ENCODE measurements around the gene HSF2.
"Not testable (repeated sequence)": the region's sequence is repeated elsewhere in the genome, so short reads cannot be mapped to it uniquely, and the experiment has no call there.

Gene HSF2

GRCh38 chr6:122459240-122459639 lies 59.8 kb downstream of the HSF2 start:
- DNase-seq = no peak

GRCh38 chr6:122459865-122460416 lies 60.5 kb downstream of the HSF2 start:
- DNase-seq = not testable (repeated sequence)

GRCh38 chr6:122461885-122462284 lies 62.4 kb downstream of the HSF2 start:
- DNase-seq = no peak

GRCh38 chr6:122471107-122472021 lies 71.9 kb downstream of the HSF2 start, which contains the start of gene SERINC1:
TSS of gene SERINC1 (minus strand) at chr6:122471807. CDS start at chr6:122471737, 70 bp downstream.
- DNase-seq = peak; percentile 93

DNA sequence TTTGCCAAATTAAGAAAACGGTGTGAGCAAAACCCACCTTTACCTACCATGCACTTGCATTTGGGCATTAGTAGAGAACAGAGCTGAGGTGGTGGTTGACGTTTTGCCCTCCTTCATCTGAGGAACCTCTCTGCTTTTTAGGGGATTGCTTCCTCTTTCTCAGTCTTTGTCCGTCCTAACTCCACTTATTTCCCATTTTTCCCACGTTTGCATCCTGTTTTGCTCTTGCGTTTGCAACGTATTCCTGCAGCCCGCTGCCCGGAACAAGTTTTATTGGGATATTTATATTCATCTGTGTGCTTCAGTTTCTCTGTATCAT lies 72.5 kb downstream of the HSF2 start:
- DNase-seq = no peak

- DNase-seq = peak; percentile 6
Observed at GRCh38 chr6:122476131-122476530, 76.7 kb downstream of the HSF2 start.

DNA sequence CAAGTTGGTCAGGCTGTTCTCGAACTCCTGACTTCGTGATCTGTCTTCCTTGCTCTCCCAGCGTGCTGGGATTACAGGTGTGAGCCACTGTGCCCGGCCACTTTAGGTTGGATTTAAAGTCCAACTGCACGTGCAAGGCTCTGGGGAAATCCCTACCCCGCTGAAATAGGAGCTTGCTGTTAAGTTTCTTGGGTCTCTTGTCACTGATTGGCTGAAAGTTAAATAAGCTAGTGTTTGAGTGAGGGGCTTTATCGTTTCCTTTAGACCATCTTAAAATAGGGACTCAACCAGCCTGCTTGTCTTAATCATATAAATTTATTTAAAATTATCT lies 83.3 kb downstream of the HSF2 start:
- DNase-seq = no peak
